ENCODE data around the gene CDH4. TPM values are rescaled to one million over a fixed set of nuclear protein-coding genes. Genes with fewer than 3 reads are reported as not detected.

CDH4 gene
- total RNA-seq, 2 experiments from 2014 or later: not detected

DNA sequence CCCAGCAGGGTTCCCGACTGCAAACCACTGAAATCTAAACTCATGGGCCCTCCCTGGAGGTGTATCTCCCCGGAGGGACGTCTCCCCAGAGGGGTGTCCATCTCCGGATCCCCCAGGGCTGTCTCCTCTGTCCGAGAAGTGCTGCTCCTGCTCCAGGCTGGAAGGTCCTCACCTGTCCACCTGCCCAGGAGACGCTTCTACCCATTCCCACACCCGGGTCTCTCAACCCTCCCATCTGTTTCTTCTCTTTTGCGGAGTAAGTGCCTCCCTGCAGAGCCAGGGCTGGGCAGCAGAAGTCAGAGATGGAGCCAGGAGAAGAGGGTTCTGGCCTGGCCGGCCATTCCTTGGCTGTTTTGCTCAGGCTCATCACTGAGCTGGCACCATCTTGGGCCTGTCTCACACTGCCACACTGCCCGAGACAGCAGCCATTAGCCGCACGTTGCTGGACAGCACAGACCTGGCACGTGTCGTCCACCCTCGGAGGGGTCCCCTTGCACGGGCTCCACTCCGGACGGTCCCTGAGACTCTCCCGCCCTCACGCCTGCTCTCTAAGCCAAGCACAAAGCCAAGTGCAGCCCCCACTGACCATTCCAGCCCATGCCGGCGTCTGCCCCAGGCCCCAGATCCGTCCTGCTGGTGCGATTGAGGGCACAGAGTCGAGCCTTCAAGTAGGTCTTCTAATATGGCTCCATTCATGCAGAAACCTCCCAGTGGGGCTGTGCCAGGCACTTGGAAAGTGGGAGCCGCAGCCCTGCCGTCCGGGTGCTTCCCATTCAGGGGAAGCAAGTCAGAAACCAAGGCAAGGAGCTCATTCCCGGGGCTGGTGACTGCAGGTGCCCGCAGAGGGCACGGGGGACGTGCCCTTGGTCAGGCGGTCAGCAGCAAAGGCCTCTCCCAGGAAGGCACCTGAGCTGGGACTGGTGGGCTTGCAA, 445.9 kb downstream of the CDH4 start:
- Histone ChIP-seq H3K4me2 (ENCODE audit: low read length) (no peak overlapping the region), H3K27ac (ENCODE audit: low read depth, low read length, poor library complexity, severe bottlenecking) (no peak overlapping the region), H3K79me2 (ENCODE audit: insufficient read depth, low read depth, low read length) (no peaks in the 10 kb centered on the region), H3K36me3 (ENCODE audit: insufficient read depth, low read length) (no peaks in the 10 kb centered on the region), H3K4me3 (ENCODE audit: low read depth, low read length, poor library complexity, severe bottlenecking) (no peak overlapping the region), H2AFZ (ENCODE audit: low read length) (no peak overlapping the region), H3K9me2 (ENCODE audit: insufficient read depth, low read length) (no peaks in the 10 kb centered on the region), H3K9me3 (ENCODE audit: low read length) (no peaks in the 10 kb centered on the region), H4K20me1 (ENCODE audit: insufficient read depth, low read length) (no peaks in the 10 kb centered on the region), H3K4me1 (ENCODE audit: insufficient read depth, low read length, poor library complexity, severe bottlenecking) (no peaks in the 10 kb centered on the region)
- POLR2A ChIA-PET: no interaction called here
- no peak for DNase-seq (ENCODE audit: low spot score)
- BruUV-seq (replicated peaks): no TSS peak
- no peak for TF ChIP-seq CTCF (conservative IDR thresholded peaks at IDR 0.05; ENCODE audit: low read length)
- no peak for TF ChIP-seq EZH2phosphoT487 (IDR thresholded peaks at IDR 0.05; ENCODE audit: borderline replicate concordance, low read depth, low read length)
- intact Hi-C loops (cut with micrococcal nuclease; ENCODE audit: unreplicated experiment): no loop called here
- CTCF ChIA-PET (ENCODE audit: unreplicated experiment): no interaction called here

- no peaks in the 10 kb centered on the region for H3K36me3 ChIP-seq (ENCODE audit: insufficient read depth, low read length)
- TF ChIP-seq CTCF (conservative IDR thresholded peaks at IDR 0.05; ENCODE audit: low read length) (no peak), EZH2phosphoT487 (IDR thresholded peaks at IDR 0.05; ENCODE audit: borderline replicate concordance, low read depth, low read length) (no peak)
- no peaks in the 10 kb centered on the region for H3K79me2 ChIP-seq (ENCODE audit: insufficient read depth, low read depth, low read length)
- no peak overlapping the region for H3K4me3 ChIP-seq (ENCODE audit: low read depth, low read length, poor library complexity, severe bottlenecking)
- H3K9me2 ChIP-seq (ENCODE audit: insufficient read depth, low read length): no peaks in the 10 kb centered on the region
- POLR2A ChIA-PET: no interaction called here
- BruUV-seq (replicated peaks): no TSS peak
- H3K4me2 ChIP-seq (ENCODE audit: low read length): no peak overlapping the region
- H3K27ac ChIP-seq (ENCODE audit: low read depth, low read length, poor library complexity, severe bottlenecking): no peak overlapping the region
- H4K20me1 ChIP-seq (ENCODE audit: insufficient read depth, low read length): no peaks in the 10 kb centered on the region
- no peak overlapping the region for H2AFZ ChIP-seq (ENCODE audit: low read length)
- no peak for DNase-seq (ENCODE audit: low spot score)
- intact Hi-C loops (cut with micrococcal nuclease; ENCODE audit: unreplicated experiment): no loop called here
- CTCF ChIA-PET (ENCODE audit: unreplicated experiment): no interaction called here
- H3K9me3 ChIP-seq (ENCODE audit: low read length): no peaks in the 10 kb centered on the region
- no peaks in the 10 kb centered on the region for H3K4me1 ChIP-seq (ENCODE audit: insufficient read depth, low read length, poor library complexity, severe bottlenecking)
Measured at GRCh38 chr20:61698598-61699494, 446.8 kb downstream of the CDH4 start.

All from OCI-LY7 (cell line).